GM19238 (cell line): ENCODE measurements around the gene CTAGE4.
"Not testable (repeated sequence)": the region's sequence is repeated elsewhere in the genome, so short reads cannot be mapped to it uniquely, and the experiment has no call there.

Source experiments
- DNase-seq: peaks from one replicate; pipeline ENCODE4 v3.0.0; 2011; ENCODE audit warnings: low spot score; ENCODE audit not compliant: insufficient read length

Gene CTAGE4

GRCh38 chr7:144183166-144183565 lies at the start of gene CTAGE4:
Gene CTAGE4 (plus strand): TSS chr7:144183466. CDS start chr7:144183504, 38 bp downstream.
- not testable (repeated sequence) for DNase-seq

- DNase-seq = no peak
Measured at GRCh38 chr7:144134116-144134515, 49.1 kb upstream of the CTAGE4 start.

GRCh38 chr7:144137501-144137900 lies 45.8 kb upstream of the CTAGE4 start:
- DNase-seq = no peak

- DNase-seq = no peak
Measured at GRCh38 chr7:144142187-144142586, 41.1 kb upstream of the CTAGE4 start.

GRCh38 chr7:144144426-144144825 lies 38.8 kb upstream of the CTAGE4 start:
- no peak for DNase-seq

GRCh38 chr7:144148224-144148827 lies 34.9 kb upstream of the CTAGE4 start:
- DNase-seq = no peak

- DNase-seq = no peak
Measured at GRCh38 chr7:144158861-144159260, 24.4 kb upstream of the CTAGE4 start.

- DNase-seq = no peak
Measured at GRCh38 chr7:144164784-144165183, 18.5 kb upstream of the CTAGE4 start.

- not testable (repeated sequence) for DNase-seq
Measured at GRCh38 chr7:144171594-144172350, 11.5 kb upstream of the CTAGE4 start.

GRCh38 chr7:144174613-144175012 lies 8.7 kb upstream of the CTAGE4 start:
- no peak for DNase-seq

- not testable (repeated sequence) for DNase-seq
Measured at GRCh38 chr7:144178380-144179164, 4.7 kb upstream of the CTAGE4 start.

GRCh38 chr7:144179165-144179479 lies 4.1 kb upstream of the CTAGE4 start:
- not testable (repeated sequence) for DNase-seq

GRCh38 chr7:144187848-144188247 lies 4.6 kb downstream of the CTAGE4 start:
- DNase-seq = not testable (repeated sequence)

GRCh38 chr7:144188578-144189171 lies 5.4 kb downstream of the CTAGE4 start:
- not testable (repeated sequence) for DNase-seq

GRCh38 chr7:144193782-144194181 lies 10.5 kb downstream of the CTAGE4 start:
- not testable (repeated sequence) for DNase-seq

GRCh38 chr7:144194453-144194852 lies 11.2 kb downstream of the CTAGE4 start:
- DNase-seq = not testable (repeated sequence)

GRCh38 chr7:144195212-144195872 lies 12.1 kb downstream of the CTAGE4 start, which contains the start of gene ARHGEF35:
Gene ARHGEF35 (minus strand): TSS chr7:144195833. CDS start chr7:144188383, 7,450 bp downstream.
- DNase-seq = not testable (repeated sequence)

GRCh38 chr7:144198934-144199333 lies 15.7 kb downstream of the CTAGE4 start:
- not testable (repeated sequence) for DNase-seq

- DNase-seq = not testable (repeated sequence)
Measured at GRCh38 chr7:144201978-144202377, 18.7 kb downstream of the CTAGE4 start.

GRCh38 chr7:144203086-144203485 lies 19.8 kb downstream of the CTAGE4 start:
- not testable (repeated sequence) for DNase-seq

GRCh38 chr7:144205306-144205705 lies 22.0 kb downstream of the CTAGE4 start:
- not testable (repeated sequence) for DNase-seq
